HG02642 (cell line): ENCODE results near the gene TNS2.
"Not testable (repeated sequence)": the region's sequence is repeated elsewhere in the genome, so short reads cannot be mapped to it uniquely, and the experiment has no call there.

Source experiments
- ATAC-seq: cut with Tn5 transposase; IDR thresholded peaks from one replicate; pipeline ENCODE4 v1.9.1; 2021; ENCODE audit warnings: mild to moderate bottlenecking; ENCODE audit not compliant: unreplicated experiment, poor library complexity

The TNS2 gene

GRCh38 chr12:53049571-53050318 is at the start of gene TNS2:
Gene TNS2 (plus strand): TSS chr12:53050065. CDS start chr12:53050186, 121 bp downstream.
- ATAC-seq, result no peak

GRCh38 chr12:53004178-53004577 is 45.7 kb upstream of the TNS2 start:
- no peak for ATAC-seq

GRCh38 chr12:53004582-53004981 is 45.3 kb upstream of the TNS2 start:
- ATAC-seq, result no peak

GRCh38 chr12:53005215-53005985 is 44.5 kb upstream of the TNS2 start:
- ATAC-seq, result no peak

- peak; percentile 90 for ATAC-seq
Measured at GRCh38 chr12:53005986-53006809, 43.7 kb upstream of the TNS2 start, which contains the start of gene EIF4B. Gene EIF4B (plus strand): TSS chr12:53006456. CDS start chr12:53006484, 28 bp downstream.

- ATAC-seq, result peak; percentile 25
Measured at GRCh38 chr12:53006810-53007309, 43.0 kb upstream of the TNS2 start.

GRCh38 chr12:53007343-53007742 is 42.5 kb upstream of the TNS2 start:
- no peak for ATAC-seq

- ATAC-seq, result not testable (repeated sequence)
Measured at GRCh38 chr12:53008760-53009159, 41.1 kb upstream of the TNS2 start.

- no peak for ATAC-seq
Measured at GRCh38 chr12:53010955-53011354, 38.9 kb upstream of the TNS2 start.

GRCh38 chr12:53011889-53012288 is 38.0 kb upstream of the TNS2 start:
- no peak for ATAC-seq

GRCh38 chr12:53012928-53013327 is 36.9 kb upstream of the TNS2 start:
- ATAC-seq, result no peak

- no peak for ATAC-seq
Measured at GRCh38 chr12:53014709-53015108, 35.2 kb upstream of the TNS2 start.

- no peak for ATAC-seq
Measured at GRCh38 chr12:53025250-53025649, 24.6 kb upstream of the TNS2 start.

- ATAC-seq, result not testable (repeated sequence)
Measured at GRCh38 chr12:53027014-53027413, 22.9 kb upstream of the TNS2 start.

- no peak for ATAC-seq
Measured at GRCh38 chr12:53031616-53032015, 18.2 kb upstream of the TNS2 start.

GRCh38 chr12:53033832-53034231 is 16.0 kb upstream of the TNS2 start:
- ATAC-seq, result not testable (repeated sequence)

GRCh38 chr12:53034459-53034858 is 15.4 kb upstream of the TNS2 start:
- ATAC-seq, result no peak

GRCh38 chr12:53036802-53037201 is 13.1 kb upstream of the TNS2 start:
- ATAC-seq, result no peak

- no peak for ATAC-seq
Measured at GRCh38 chr12:53039851-53040250, 10.0 kb upstream of the TNS2 start.
